ENCODE data around the gene NDUFS2.
"Not testable (repeated sequence)": the region's sequence is repeated elsewhere in the genome, so short reads cannot be mapped to it uniquely, and the experiment has no call there.

The NDUFS2 gene

GRCh38 chr1:161242313-161242712, 40.1 kb downstream of the NDUFS2 start:
- in situ Hi-C loops (cut with MboI; ENCODE audit: low sequenced_read_pairs) = no loop called here

GRCh38 chr1:161244888-161245287, 42.7 kb downstream of the NDUFS2 start:
- in situ Hi-C loops (cut with MboI; ENCODE audit: low sequenced_read_pairs) = no loop called here

- in situ Hi-C loops (cut with MboI; ENCODE audit: low sequenced_read_pairs) = not testable (repeated sequence)
Measured at GRCh38 chr1:161250100-161250499, 47.9 kb downstream of the NDUFS2 start.

GRCh38 chr1:161250829-161251228, 48.7 kb downstream of the NDUFS2 start:
- in situ Hi-C loops (cut with MboI; ENCODE audit: low sequenced_read_pairs) = no loop called here

GRCh38 chr1:161251579-161251978, 49.4 kb downstream of the NDUFS2 start:
- in situ Hi-C loops (cut with MboI; ENCODE audit: low sequenced_read_pairs) = no loop called here

- in situ Hi-C loops (cut with MboI; ENCODE audit: low sequenced_read_pairs) = not testable (repeated sequence)
Measured at GRCh38 chr1:161255302-161255701, 53.1 kb downstream of the NDUFS2 start.

- in situ Hi-C loops (cut with MboI; ENCODE audit: low sequenced_read_pairs) = not testable (repeated sequence)
Measured at GRCh38 chr1:161255955-161256520, 53.9 kb downstream of the NDUFS2 start.

GRCh38 chr1:161257109-161257508, 54.9 kb downstream of the NDUFS2 start:
- in situ Hi-C loops (cut with MboI; ENCODE audit: low sequenced_read_pairs) = not testable (repeated sequence)

GRCh38 chr1:161258439-161259344, 56.5 kb downstream of the NDUFS2 start, which contains the start of gene PCP4L1:
Gene PCP4L1, plus strand, starts transcription at chr1:161258745. Its CDS starts 230 bp downstream, at chr1:161258975.
- in situ Hi-C loops (cut with MboI; ENCODE audit: low sequenced_read_pairs) = no loop called here

GRCh38 chr1:161259345-161259702, 57.2 kb downstream of the NDUFS2 start:
- in situ Hi-C loops (cut with MboI; ENCODE audit: low sequenced_read_pairs) = no loop called here

- in situ Hi-C loops (cut with MboI; ENCODE audit: low sequenced_read_pairs) = no loop called here
Measured at GRCh38 chr1:161259765-161260164, 57.6 kb downstream of the NDUFS2 start.

- in situ Hi-C loops (cut with MboI; ENCODE audit: low sequenced_read_pairs) = no loop called here
Measured at GRCh38 chr1:161260376-161261260, 58.5 kb downstream of the NDUFS2 start.

- in situ Hi-C loops (cut with MboI; ENCODE audit: low sequenced_read_pairs) = no loop called here
Measured at GRCh38 chr1:161261261-161262235, 59.4 kb downstream of the NDUFS2 start.
